GDM1 (cell line): ENCODE measurements around the gene HGFAC.
"Not testable (repeated sequence)": the region's sequence is repeated elsewhere in the genome, so short reads cannot be mapped to it uniquely, and the experiment has no call there.

Experiments used
- DNase-seq: peaks from one replicate; lab custom pipeline; 2025; lab: John Stamatoyannopoulos, UW

The HGFAC gene

DNA sequence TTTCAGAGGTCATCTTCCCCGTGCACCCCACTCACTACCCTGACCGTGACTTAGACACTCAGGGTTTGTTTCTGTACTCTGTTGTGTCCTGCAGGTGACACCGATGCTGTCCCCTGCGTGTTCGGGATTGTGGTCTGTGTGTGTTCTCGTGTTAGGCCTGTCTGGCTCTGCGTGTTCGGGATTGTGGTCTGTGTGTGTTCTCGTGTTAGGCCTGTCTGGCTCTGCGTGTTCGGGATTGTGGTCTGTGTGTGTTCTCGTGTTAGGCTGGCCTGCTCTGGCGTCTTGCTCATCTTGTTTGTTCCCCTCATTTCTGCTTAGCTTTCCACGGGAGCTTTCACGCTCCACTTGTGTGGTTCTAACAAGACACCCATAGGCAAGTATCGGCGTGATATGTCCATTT lies 30.6 kb upstream of the HGFAC start:
- not testable (repeated sequence) for DNase-seq

DNA sequence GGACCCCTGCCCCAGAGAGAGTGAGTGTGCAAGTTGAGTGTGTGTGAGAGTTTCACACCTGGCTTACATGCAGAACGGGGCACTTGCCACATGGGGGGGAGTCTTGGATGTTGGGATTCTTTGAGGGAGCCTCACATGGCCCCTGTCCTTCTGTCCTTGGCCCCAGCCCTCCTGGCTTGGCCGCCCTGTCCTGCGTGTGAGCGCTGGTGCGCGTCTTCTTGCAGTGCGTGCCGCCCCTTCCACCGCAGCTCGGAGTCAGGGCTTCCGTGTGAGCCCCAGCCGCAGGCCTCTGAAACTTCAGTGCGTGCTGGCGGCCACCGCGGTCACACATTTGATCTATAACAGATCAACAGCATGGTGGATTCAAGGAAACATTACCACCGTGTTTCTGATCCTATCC lies 30.1 kb upstream of the HGFAC start:
- DNase-seq = no peak

DNA sequence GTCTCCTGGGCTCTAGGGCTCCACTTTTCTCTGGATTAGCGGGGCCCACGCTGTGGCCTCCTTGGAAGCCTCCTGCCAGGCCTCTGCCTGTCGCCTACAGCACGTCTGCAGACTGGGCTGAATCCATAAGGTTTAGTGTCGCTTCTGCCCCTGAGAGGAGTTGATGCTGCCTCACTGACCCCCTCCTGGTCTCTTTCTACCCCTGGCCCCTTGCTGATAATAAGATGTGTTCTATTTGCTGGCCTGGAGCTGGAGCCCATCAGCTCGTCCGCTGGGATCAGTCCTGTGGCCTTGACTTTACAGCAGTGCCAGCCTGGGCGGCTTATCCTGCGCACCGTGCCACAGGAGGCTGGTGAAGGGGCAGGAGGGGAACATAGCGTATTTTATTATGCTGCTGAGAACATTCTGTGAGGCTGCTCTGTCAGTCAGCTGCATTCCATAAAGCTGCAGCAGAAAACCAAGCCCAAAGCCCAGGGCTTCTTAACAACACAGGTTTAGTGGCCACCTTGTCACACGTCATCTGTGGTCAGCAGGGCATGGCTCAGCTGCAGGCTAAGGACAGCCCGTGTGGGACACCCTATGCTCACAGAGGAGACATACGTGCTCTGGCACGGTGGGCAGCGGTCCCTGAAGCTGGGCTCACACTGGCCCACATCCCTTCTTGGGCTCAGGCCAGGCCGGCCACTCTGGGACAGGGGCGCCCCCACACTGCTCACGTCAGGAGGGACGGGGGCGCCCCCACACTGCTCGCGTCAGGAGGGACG lies 29.3 kb upstream of the HGFAC start:
- no peak for DNase-seq

GRCh38 chr4:3413217-3413671 lies 28.5 kb upstream of the HGFAC start:
- DNase-seq = no peak

GRCh38 chr4:3413675-3414420 lies 27.9 kb upstream of the HGFAC start:
- no peak for DNase-seq

DNA sequence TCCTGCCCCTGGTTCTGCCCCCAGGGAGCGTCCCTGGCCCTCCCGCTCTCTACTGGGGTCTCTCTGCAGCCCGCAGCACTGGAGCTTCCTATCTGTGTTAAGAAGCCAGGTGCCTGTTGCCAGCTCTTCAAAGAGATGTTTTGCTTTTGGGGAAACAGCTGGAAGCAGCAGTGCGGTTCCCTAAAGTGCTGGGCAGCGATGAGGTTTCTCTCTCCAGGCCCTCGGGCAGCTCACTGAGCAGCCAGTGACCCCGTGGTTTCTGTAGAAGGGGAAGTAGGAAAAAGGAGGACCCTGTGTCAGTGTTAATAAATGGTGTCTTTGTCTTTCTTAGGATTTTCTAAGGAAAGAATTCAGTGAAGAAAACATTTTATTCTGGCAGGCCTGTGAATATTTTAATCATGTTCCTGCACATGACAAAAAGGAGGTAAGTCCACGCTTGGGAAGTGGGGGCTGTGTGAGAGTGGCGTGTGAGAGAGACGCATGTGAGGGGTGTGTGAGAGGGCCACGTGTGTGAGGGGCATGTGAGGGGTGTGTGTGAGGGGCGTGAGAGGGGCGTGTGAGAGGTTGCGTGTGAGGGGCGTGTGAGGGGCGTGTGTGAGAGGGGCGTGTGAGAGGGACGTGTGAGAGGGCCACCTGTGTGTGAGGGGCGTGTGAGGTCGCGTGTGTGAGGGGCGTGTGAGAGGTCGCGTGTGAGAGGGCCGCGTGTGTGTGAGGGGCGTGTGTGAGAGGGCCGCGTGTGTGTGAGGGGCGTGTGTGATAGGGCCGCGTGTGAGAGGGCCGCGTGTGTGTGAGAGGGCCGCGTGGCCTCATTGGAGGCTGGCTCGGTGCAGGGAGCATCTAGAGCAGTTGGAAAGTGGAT lies 27.1 kb upstream of the HGFAC start:
- peak; percentile 51 for DNase-seq

DNA sequence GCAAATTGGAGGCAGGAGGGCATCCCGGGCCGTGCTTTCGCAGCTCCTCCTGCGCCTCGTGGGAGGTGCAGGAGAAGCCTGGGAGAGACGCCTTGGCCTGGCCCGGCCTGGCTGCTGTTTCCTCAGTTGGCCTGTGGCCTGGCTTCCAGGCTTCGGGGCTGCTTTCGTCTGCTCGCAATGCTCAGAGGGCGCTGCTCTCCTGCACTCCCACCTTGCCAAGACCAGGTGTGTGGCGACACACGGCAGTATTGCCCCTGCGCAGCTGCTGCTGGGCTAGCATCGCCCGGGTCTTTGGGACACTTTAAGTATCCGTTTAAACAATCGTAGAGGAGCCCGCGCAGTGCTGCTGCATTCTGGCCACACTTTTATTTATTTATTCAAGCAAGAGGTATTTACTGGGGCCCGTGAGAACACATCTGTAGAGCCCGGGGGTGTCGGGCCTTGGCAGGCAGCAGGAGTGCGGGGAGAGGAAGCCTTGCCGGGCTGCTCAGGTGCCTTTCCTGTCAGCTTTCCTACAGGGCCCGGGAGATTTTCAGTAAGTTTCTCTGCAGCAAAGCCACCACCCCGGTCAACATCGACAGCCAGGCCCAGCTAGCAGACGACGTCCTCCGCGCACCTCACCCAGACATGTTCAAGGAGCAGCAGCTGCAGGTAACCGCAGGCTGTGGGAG lies 26.2 kb upstream of the HGFAC start:
- no peak for DNase-seq

DNA sequence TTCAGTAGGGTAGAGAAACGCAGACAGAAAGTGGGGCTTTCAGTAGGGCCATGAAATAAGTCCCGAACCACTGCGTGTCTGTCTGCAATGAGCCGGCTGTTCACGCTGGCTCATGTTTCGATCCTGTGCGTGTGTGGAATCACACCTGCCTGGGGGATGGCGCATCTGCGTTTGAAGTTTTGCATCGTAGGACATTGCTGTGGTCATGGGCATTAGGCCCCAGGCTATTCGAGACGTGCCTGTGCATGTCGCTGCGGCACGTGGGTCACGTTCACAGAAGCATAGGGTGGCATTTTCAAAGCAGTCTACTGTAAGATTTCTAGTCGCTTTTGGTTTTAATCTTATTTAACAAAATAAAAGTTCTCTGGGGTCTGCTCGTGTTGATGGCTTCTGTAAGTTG lies 25.5 kb upstream of the HGFAC start:
- no peak for DNase-seq

- no peak for DNase-seq
These were observed 24.9 kb upstream of the HGFAC start for GRCh38 chr4:3416821-3417221.

DNA sequence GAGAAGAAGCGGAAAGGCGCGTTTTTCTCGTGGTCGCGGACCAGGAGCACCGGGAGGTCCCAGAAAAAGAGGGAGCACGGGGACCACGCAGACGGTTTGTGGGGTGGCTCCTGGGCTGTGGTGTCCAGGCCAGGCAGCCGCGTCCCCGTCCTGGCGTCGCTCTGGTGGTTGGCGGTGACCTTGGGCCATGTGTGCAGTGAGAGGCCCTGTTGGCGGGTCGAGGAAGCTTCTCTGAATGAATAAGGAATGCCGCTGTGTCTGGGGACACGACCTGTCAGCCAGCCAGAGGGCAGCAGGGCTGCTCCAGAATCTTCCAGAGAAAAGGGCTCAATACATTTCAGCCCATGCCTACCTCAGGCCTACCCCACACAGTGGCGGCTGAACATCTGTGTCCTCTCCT lies 24.3 kb upstream of the HGFAC start:
- DNase-seq = no peak

GRCh38 chr4:3418029-3418762 lies 23.6 kb upstream of the HGFAC start:
- no peak for DNase-seq

DNA sequence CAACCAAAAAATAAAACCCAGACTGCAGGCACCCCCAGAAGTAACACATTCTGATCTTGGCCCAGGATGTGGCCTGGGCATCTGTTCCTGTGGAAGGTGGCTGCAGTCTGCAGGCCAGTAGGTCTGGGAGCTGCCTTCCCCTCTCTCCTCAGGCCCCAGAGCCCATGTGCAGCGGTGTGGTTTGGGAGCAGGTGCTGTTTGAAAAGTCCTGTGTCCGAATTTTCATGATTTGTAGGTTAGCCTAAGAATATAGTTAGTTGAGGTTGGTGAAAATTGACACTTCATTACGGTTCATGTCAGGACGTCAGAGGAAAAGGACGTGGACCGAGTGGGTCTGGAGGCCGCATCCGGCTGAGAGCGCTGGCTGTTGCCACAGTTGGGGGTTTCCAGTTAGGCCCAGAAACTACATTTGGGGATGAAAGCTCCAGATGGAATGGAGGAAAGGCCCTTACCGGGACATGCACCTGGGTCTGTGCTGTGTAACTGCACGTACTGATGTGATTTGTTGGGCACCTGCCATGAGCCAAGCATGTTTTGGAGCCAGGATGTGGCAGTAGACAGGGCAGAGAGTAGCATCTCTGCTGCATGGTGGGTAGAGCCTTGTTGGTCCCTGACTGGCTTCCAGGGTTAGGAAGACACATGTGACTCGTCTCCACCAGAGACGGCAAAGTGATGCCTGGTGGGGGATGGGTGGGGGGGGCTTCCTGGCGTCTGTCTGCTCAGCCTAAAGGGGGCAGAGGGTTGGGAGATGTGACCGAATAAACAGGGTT lies 21.7 kb upstream of the HGFAC start:
- no peak for DNase-seq

- DNase-seq = no peak
These were observed 21.2 kb upstream of the HGFAC start for GRCh38 chr4:3420606-3420955.

- DNase-seq = no peak
These were observed 20.8 kb upstream of the HGFAC start for GRCh38 chr4:3420956-3421355.

DNA sequence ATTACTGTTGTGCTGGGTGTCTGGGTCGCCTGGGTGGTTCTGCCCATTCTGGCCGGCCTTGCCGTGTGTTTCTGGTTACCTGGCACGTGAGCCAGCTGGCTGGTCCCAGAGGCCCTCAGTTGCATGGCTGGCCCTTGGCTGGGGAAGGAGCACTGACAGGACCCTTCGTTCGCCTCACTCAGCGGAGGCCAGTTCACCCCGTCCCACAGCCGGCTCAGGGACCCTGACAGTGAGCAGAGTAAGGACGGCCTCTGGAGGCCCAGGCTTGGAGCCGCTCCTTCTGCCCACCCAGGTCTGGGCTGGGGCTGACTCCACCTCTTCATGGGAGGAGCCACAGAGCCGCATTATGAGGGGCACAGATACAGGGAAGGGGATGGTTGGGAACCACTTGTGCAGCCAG lies 20.3 kb upstream of the HGFAC start:
- no peak for DNase-seq

GRCh38 chr4:3422241-3422801 lies 19.4 kb upstream of the HGFAC start:
- DNase-seq = no peak

DNA sequence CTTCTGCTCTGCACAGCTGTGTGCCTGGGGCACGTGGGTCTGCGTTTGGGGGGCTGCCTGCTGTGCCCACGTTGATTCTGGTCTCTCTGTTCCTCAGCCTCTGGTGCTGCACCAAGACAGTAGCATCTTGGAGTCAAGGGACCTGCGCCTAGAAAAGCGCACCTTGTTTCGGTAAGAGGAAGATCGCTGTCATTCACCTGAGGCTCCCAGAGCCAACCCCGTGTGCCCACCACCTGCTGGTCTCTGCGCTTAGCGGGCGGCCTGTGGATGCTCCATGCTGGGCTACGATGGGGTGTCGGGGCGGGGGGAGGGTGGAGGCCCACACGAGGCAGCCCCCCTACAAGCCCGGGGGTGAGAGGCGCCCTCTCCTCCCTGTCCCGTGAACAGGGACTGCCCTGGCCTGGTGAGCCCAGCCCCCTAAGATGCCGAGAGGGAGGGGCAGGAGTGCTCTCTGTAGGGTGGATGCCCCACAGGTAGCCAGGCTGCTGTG lies 18.9 kb upstream of the HGFAC start:
- no peak for DNase-seq

DNA sequence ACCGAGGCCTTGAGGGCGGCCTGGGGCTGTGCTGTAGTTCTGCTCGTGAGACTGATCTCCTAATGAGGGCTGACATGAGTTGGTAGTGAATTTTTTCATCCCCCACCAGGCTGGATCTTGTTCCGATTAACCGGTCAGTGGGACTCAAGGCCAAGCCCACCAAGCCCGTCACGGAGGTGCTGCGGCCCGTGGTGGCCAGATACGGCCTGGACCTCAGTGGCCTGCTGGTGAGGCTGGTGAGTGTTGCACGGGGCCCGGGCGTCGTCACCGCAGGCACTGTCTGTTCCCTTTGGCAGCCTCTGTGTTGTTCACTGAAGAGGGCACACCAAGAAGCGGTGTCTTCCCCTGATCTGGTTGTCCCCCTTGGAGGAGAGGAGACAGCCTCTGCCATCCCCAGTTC lies 18.4 kb upstream of the HGFAC start:
- DNase-seq = no peak

- DNase-seq = no peak
These were observed 17.8 kb upstream of the HGFAC start for GRCh38 chr4:3423952-3424351.

- no peak for DNase-seq
These were observed 17.2 kb upstream of the HGFAC start for GRCh38 chr4:3424522-3425095.
